GM12874 (cell line): ENCODE measurements around the gene PTPN4.

ENCODE experiments used
- TF ChIP-seq, protein P1 (sequence below): IDR thresholded peaks from 2 replicates; pipeline ENCODE4 v1.5.1; 2011; ENCODE audit warnings: low read depth, mild to moderate bottlenecking, control low read depth, low read length, moderate library complexity; ENCODE audit not compliant: insufficient read depth

Gene PTPN4

DNA sequence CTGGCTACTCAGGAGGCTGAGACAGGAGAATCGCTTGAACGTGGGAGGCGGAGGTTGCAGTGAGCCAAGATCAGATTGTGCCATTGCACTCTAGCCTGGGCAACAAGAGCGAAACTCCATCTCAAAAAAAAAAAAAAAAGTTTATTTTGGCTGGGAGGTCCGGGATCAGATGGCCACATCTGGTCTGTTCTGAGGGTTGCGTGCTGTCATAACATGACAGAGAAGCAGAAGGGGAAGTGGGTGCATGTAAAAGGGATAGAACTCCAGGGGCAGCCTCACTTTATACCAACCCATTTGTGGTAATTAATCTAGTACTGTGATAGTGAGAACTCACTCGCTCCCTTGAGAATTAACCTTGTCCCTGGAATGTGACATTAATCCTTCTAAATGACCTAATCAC, 101.2 kb downstream of the PTPN4 start:
- TF ChIP-seq, protein P1, sequence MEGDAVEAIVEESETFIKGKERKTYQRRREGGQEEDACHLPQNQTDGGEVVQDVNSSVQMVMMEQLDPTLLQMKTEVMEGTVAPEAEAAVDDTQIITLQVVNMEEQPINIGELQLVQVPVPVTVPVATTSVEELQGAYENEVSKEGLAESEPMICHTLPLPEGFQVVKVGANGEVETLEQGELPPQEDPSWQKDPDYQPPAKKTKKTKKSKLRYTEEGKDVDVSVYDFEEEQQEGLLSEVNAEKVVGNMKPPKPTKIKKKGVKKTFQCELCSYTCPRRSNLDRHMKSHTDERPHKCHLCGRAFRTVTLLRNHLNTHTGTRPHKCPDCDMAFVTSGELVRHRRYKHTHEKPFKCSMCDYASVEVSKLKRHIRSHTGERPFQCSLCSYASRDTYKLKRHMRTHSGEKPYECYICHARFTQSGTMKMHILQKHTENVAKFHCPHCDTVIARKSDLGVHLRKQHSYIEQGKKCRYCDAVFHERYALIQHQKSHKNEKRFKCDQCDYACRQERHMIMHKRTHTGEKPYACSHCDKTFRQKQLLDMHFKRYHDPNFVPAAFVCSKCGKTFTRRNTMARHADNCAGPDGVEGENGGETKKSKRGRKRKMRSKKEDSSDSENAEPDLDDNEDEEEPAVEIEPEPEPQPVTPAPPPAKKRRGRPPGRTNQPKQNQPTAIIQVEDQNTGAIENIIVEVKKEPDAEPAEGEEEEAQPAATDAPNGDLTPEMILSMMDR: no peak

DNA sequence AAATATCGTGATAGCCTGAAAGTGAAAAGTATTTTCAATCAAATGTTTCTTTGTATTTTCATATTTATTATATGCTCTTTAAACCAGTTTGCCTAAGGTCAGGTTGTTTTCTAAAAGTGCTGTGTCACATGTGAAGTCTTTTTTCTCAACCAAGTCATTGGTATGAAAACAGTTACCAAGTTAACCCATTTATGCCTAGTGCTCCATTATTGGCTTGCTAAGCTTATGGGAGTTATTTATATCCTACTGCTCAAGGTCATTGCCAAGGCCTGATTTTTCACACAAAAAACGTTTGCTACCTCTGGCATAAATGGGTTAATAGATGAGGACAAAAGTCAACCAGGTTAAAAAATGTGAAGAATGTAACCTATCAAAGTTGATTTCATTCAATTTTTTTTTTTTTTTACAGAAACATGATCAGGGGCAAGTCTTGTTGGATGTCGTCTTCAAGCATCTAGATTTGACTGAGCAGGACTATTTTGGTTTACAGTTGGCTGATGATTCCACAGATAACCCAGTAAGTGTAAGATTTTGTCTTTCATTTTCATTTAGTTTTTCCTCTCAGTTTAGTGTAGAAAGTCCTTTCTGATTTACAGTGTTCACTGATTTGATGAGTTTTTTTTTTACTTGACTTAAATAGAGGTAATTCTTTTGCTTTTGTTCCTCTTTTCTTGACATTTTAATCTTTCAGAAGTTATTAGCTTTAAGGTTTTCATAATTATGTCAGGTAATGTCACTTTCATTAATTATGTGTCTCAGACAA, 102.6 kb downstream of the PTPN4 start:
- TF ChIP-seq, protein P1: no peak

DNA sequence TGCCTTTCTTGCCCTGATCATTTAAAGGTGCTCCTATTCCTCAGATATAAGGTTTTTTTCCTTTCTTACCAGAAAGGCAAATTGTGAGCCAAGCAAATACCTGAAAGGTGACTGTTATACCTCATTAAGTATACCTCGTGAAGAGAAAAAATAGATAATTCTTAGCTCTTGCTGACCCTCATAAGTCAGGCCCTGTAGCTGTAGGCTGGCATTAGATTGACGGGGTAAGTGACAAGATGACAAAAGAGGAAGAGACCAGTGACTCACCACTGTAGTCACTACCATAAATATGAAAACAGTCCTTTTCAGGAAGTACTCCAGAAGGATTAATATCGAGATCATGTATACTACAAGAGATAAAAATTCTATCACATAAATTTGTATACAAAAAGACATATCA, 104.6 kb downstream of the PTPN4 start:
- TF ChIP-seq, protein P1: no peak

DNA sequence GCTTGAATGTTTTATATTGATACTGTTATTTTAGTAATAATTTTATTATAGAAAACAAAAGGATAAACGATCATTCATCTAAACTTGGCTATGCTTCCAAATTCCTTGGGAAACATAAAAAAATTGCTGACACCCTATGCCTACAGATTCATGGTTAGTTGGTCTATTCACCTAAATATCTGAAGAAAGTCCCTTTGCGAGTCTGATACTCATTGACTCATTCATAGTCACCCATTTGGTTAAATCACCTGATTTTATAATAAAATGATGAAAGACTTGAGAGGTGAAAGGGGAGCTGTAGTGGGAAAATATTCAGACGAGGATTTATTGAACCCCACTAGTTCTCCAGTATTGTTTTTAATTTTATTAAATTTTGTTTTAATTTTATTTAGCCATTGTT, 112.0 kb downstream of the PTPN4 start:
- TF ChIP-seq, protein P1: no peak

DNA sequence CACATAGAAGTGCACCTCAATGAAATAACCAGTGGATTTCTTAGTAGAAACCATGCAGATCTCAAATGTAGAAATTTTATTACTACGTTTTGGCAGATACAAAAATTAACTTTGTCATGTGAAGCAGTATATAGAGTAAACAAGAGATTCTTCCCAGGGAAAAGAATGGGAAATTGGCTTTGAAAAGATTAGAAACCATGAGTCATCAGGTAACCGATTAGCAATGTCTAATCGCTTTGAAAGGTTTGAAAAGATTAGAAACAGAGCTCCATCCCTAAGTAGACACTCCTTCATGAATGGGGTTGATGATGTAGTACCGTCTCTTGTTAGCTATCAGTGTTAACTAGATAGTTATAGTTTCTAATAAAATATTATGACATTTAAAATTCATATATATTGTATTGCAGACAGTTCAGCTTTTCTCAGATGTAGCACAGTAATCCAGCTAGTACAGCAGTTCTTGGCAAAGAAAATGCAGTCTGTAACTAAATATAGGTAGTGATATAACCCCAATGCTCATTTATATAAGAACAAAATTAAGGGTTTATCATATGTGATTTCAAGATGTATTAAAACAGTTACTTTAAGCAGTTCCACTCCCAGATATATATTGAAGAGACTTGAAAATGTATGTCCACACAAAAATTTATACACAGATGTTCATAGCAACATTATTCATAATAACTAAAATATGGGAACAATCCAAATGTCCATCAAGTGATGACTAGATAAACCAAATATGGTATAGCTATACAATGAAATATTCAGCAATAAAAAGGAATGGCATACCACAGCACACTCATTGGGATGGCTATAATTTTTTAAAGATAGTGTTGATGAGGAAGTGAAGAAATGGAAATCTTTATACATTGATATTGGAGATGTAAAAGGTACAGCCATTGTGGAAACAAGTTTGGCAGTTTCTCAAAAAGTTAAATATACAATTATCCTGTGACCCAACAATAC, 113.9 kb downstream of the PTPN4 start:
- TF ChIP-seq, protein P1: no peak

DNA sequence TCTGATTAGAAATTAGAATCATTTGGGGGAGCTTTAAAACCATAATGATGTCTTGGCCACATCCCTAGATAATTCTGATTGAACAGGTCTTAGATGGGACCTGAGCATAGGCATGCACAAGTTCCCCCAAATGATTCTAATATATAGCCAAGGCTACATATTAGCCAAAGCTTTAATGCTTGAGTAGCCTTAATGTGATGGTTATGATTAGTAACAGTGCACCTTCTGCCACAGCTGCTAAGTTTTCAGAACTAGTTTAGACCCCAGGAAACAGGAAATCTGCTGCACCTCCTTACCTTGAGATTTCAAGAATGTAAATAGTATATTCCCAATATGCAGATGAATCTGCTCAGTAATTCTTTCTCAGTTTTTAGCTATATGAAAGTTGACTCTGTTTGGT, 119.8 kb downstream of the PTPN4 start:
- TF ChIP-seq, protein P1: no peak

DNA sequence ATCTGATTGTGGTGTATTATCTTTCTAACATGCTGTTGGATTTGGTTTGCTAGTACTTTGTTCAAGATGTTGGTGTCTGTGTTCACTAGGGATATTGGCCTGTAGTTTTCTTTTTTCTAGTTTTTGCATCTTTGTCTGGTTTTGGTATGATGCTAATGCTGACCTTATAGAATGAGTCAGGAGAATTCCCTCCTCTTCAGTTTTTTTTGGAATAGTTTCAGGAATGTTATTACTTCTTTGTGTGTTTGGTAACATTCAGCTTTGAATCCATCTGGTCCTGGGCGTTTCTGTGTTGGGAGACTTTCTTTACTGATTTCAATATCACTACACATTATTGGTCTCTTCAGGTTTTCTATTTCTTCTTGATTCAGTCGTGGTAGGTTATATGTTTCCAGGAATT, 129.0 kb downstream of the PTPN4 start:
- TF ChIP-seq, protein P1: no peak
